HG03045 (cell line): ENCODE results near the gene PXDN.

Source experiments
- ATAC-seq: cut with Tn5 transposase; IDR thresholded peaks from one replicate; pipeline ENCODE4 v1.9.1; 2021; ENCODE audit warnings: mild to moderate bottlenecking, moderate library complexity; ENCODE audit not compliant: unreplicated experiment

PXDN gene

DNA sequence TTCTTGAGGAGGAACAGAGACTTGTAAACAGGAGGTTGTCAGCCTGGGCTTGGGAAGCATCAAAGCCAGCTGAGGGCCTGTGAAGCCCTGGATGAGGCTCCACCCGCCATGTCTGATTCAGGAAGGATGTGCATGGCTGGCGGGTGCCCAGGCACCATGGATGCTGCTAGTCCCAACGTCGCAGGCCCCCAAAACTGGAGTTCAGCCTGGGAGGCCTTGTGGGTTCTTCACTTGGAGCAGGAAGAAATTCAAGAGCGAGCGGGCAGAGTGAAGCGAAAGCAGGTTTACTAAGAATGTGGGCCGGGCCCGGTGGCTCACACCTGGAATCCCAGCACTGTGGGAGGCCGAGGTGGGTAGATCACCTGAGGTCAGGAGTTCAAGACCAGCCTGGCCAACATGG is 12.1 kb upstream of the PXDN start:
- ATAC-seq = no peak

DNA sequence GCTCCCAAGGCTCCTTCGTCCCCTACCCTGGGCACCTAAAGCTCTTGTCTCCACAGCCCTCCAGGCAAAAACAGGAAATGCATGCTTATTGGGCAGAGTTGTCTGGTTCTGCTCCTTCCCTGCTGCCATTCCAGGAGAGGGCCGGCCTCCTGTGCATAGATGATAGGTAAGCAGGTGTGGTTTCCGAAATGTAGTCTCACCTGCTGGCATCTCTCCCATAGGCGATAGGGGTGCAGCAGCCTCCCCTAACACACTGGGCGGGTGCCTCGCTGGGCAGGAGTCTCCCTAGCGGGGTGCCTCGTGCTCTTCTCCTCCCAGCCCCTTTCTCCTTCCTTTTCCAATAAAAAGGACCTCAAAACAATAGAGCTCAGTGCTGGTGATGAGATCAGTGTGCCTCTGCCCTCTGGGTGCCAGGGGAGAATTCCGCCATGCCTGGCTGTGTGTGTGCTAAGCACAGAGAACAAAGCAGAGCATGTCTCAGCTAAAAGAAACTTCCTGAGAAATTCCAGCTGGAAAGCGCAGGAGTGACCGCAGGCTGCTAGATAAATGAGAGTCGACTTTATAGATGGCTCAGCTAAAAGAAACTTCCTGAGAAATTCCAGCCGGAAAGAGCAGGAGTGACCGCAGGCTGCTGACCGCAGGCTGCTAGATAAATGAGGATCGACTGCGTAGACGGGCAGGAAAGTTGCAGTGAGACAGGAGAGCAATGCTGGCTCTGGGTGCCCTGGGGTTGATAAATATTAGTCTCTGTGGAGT is 11.3 kb upstream of the PXDN start:
- no peak for ATAC-seq

DNA sequence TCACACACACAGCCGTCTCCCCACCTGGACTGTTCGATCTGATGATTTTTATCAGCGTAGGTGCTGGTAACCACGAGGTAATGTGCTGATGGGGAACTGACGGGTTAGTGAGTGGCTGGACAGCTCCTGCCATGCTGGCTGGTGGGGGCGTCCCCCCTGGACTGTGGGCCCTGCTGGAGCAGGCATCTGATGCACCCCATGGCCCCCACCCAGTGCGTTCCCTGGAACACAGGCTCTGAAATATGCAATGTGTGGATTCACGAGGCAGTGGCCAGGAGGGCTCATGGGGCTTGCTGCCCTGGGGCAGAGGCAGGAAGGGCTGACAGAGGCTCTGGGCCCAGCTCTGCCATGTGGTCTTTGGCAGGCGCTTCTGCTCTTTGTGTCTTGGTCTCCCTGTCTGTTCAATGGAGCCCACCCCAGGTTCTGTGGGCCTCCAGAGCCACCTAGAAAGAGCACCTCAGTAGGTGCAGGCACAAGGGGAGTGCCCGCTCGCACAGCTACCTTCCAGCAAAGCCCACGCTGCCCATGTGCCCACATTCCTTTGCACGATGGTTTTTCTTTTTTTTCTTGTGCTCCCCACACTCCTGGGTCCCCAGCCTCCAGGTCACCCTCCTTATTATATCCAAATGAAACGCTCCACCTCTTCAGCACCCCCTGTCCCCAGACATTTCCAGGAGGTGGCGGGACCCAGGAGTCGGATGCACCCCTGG is 10.3 kb upstream of the PXDN start:
- no peak for ATAC-seq

DNA sequence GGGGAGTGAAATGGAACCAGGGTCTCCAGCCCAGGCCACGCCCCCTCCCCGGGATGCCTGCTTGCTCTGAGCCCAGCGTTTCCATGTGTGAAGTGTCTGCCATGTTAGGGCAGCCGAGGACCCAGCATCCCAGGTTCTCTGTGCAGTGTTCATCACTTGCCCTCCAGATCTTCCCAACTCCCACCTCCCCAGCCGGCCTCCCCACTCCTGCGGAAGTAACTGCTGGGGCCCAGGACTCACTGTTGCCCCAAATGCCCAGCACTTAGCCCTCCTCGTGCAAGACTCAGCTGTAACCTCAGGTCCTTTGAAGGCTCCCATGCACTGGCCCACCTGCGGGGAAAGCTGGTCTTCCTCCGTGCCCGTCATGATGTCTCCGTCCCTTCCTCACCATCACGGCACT is 9.7 kb upstream of the PXDN start:
- no peak for ATAC-seq

DNA sequence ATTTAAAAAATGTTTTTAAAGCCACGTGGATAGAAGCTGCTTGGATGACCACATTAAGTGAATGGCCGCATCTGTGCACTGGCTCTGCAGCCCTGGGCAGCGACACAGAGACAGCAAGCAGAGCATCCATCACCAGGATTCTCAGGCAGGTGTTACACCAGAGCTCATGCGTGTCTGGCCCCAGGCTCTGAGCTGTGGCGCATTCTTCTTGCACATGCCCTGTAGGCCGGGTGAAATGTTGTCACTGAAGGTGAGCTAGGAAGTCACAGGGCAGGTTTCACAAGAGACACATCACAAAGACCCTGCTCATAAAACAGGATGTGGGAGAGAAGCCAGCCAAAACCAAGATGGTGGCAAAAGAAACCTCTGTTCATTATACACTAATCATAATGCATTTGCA is 8.4 kb upstream of the PXDN start:
- ATAC-seq = no peak

DNA sequence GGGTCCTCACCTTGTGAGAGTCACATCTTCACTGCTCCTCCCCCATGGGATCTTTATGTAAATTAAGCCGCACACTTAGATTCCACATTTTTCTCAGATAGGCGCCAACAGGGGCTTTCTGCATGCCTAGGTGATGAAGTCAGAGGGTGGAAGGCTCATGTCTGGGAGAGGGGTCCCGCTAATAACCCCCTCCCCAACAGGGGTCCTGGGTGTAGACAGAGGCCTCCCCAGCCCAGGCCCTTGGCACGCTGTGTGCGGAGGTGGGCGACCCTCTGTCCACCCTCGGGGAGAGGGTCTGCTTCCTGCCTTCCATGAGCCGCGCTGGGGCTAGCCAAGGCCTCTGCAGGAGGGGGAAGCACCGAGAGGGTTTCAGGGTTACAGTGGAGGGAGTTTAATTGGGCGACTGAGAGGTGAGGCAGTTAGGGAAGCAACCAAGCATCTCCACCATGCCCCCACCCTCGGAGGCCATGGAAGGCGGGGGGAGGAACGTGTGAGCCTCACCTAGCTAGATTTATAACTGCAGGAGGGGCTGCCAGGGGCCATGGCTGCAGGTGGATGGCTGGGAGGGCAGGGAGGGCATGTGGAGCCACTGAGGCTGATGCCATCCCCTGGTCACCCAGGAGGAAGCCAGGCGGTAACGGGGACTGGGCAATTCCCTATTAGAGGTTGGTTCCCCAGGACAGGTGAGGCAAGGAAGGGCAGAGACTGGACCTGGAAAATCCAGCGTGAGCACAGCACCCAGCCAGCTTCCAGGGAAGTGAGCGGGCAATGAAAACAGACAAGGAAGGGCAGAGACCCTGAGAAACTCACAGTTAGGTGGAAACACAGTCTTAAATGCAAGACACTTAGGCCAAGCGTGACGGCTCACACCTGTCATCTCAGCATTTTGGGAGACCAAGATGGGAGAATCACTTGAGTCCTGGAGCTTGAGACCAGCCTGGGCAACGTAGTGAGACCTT is 7.7 kb upstream of the PXDN start:
- no peak for ATAC-seq

DNA sequence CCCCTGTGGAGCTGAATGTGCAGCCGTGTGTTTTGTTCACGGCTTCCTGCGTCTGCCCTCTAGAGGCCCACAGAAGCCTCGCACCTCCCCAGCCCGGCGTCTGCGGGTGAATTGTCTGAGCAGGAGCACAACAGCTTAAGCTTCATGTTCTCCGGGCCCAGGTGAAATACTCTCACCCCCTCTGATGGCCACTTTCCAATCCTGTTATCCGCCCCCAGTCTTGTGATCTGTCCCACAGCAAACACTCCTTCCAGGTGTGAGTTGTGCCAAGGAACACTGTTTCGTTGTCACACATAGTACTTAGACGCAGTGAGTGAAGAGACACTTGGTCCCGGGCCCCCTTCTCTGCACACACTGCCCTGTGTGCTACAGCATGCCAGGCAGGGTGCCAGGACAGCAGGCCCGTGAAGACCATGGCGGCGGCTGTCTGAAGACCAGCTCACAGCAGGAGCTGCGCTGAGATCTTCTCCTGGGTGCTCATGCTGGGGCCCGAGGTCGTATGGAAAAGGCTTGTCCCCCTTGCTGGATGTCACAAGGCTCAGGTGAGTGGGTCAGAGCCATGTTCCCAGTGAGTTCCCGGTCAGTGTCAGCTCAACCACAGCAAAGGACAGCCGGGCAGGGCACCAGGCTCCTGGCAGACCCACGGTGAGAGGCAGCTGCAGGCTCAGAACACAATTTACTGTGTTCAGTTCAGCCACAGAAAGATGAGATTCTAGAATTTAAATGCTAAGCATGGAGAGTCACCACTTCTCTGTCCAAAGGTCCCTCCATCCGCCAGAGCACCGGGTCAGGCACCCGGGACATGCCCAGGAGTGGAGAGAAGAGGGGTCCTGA is 6.8 kb upstream of the PXDN start:
- no peak for ATAC-seq

DNA sequence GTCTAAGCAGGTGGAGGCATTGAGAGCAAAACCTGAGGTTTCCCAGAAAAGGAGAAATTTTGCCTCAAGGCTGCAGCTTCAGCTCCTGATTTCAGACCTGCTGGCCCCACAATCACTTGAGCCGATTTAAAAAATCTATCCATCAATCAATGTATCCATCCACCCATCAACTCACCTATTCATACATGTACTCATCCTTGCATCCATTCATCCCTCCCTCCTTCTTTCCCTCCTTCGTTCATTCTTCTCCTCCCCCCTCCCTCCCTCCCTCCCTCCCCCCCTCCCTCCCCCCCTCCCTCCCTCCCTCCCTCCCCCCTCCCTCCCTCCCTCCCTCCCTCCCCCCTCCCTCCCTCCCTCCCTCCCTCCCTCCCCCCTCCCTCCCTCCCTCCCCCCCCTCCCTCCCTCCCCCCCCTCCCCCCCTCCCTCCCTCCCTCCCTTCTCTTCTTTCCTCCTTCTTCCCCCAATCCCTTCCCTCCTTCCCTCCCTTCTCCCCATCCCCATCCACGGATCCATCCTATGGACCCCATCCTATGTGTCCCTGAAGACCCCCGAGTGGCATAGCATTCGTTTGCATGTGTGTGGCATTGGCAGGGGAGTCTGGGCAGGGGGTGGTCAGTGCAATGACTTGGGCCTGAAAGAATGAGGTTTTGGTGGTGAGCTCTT is 6.1 kb upstream of the PXDN start:
- ATAC-seq = no peak

DNA sequence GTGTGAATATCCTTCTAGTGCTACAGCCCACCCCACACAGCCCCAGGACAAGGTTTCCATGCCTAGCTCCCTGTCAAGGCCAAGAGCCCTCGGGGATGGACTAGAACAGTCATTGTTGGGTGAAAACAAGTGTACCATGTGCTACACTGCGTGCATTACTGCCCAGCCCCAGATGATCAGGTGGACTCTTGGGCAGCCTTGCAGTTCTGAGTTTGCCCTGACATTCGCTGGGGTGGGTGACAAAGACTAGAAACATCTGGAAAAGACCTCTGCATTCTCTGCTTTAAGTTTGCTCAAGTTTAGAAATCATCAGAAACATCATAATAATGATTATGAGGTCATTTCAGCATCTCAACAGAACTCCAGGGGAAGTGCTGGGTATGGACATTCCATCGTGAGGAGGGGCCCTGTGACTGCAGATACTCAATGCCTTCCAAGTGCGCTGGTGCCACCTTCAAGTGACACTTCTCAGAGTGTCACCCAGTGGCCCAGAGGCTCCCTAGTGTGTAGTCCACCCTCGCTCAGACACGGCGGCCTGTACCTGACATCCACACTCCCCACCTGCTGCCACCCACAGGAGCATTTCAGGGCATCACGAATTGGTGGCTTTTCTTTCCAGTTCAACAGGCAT is 5.3 kb upstream of the PXDN start:
- no peak for ATAC-seq

DNA sequence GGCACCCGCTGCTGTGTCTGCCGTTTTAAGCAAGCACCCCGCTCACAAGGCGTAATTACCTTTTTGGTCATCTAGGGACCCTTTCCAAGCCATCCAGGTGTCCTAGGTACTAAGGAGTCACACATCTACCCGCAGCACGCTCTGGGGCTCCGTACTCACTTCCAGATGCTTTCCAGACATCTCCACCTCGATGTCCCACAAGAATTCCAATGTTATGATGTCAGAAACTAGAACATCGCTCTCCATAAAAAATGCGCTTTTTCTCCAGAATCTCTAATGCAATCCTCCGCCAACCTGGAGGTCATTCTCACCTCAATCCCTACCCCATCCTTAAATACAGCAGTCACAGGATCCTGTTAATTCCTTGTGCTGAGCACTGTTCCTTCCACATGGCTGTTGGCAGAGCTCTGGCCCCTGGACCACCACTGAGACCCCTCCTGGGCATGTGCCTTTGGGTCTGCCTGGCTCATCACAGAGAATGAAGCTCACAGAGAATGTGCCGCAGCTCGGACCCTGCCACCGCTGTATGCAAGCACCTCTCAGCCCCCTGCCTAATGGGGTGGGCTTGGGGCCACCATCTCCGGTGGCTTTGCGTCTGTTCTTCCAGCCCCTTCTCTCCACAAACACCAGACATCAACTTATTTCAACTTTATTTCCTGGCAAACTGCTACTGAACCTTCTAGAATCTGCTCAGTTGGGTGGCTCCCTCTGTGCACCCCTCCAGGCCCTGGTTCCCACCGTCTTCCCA is 4.6 kb upstream of the PXDN start:
- ATAC-seq = no peak

DNA sequence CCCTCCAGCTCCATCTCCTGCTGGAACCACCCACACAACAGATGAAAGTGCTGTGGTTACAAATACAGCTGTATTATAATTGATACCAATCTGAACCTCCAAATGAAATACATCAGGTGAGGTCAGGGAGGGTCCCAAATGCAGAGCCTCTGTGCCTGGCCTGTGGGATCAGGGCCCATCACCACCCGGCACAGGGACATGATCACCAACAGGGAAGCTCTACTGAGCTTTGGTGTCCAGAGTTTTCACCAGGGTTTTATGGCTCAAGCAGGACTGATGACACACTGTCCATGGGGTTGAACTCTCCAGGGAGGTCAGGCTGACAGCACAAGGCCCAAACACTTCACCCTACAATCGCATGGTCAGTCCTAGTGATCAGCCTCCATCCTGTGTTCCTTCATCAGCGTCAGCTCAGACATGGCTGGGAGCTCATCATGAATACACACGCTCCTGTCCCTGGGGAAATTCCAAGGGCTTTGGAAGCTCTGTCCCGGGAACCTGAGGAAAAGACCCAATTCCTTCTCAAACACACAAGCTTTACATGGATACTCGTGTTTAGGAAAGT is 3.9 kb upstream of the PXDN start:
- no peak for ATAC-seq

DNA sequence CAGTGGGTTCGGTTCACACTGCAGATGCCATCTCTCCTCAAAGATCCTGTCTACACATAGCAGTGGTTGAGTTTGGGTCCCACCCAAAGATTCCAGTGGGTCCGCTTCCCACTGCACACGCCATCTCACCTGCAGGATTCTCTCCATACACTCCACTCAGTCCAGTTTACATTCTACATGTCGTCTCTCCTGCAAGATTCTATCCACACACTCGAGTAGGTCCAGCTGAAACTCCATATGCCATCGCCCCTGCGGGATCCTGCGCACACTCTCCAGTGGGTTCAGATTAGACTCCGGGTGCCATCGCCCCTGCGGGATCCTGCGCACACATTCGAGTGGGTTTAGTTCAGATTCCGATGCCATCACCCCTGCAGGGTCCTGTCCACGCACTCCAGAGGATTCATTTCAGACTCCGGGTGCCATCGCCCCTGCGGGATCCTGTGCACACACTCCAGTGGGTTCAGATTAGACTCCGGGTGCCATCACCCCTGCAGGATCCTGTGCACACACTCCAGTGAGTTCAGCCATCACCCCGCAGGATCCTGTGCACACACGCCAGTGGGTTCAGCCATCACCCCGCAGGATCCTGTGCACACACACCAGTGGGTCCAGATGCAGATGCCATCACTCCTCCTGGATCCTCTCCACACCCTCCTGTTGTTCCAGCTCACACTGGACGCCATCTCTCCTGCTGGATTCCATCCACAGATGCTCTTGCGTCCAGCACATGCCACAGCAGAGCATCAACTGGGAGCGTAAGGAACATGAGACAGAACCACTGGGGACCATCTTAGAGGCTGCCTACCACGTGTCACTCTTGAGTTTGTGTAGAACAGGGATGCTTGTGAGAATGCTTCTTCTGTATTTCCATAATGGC is 3.0 kb upstream of the PXDN start:
- no peak for ATAC-seq

DNA sequence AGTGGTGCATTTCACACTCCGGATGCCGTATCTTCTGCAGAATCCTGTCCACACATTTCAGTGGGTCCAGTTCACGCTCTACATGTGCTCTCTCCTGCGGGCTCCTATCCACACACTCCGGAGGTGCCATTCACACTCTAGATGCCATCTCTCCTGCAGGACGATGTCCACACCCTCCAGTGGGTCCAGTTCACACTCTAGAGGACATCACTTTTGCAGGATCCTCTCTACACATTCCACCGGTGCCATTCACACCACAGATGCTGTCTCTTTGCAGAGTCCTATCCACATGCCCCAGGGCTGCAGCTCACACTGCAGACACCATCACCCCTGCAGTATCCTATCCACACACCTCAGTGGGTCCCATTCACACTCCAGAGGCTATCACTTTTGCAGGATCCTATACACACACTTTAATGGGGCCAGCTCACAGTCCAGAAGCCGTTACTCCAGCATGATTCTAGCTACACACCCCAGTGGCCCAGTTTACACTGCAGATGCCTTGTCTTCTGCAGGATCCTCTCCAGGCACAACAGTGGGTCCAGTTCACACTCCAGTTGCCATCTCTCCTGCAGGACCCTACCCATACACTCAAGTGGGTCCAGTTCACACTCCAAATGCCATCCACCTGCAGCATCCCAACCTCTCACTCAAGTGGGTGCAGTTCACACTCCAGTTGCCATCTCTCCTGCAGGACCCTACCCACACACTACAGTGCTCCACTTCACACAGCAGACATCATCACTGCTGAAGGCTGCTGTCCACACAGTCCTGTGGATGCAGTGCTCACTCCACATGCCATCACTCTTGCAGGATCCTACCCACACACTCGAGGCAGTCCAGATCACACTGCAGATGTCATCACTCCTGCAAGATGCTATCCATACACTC is 2.1 kb upstream of the PXDN start:
- no peak for ATAC-seq

DNA sequence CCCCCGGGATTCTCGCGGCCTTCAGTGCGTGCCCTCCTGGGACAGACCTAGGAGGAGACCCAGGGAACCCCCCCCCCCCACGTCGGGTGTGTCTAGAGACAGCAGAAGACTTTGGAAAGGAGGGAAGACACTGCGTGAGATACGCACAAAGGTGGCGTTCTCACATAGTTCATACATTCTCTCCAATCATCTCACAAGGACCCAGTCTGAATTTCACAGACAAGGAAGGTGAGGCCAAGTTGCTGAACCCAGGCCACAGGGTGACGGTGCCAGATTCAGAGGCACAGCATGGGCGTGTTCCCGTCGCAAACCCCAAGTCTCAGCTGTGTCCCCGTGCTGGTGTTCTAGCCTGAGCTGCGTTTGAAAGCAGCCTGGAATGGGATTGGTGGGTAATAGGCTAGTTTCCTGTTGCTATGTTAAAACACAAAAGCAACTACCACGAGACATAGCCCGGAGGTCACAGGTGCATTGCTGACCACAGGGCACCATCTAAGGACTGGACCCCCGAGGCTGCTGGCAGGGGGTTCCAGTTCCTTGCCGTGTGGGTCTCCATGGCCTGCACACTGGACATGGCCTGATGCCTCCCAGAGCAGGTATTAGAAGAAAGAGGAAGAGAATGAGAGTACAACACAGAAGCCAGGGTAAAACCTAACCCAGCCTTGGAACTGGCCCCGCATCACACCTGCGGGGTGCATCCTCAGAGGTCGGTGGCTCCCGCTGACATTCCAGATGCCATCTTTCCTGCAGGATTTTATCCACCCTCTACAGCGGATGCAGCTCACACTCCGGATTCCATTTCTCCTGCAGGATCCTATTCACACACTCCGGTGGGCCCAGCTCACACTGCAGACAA is 1.1 kb upstream of the PXDN start:
- ATAC-seq = no peak

DNA sequence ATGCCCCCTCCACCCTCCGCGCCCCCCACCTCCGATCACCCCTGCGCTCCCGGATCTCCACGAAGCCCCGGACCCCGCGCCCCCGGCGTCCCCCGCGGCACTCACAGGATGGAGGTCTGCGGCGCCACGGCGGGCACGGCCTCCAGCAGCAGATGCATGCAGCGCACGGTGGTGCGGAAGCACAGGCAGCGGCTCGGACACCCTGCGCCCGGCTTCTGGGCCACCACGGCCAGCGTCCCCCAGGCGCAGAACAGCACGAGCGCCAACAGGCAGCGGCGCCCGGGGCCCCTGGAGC is 217 bp downstream of the PXDN start:
- no peak for ATAC-seq
